ENCODE results near the gene C2. TPM values are rescaled to one million over a fixed set of nuclear protein-coding genes. Genes with fewer than 3 reads are reported as not detected.

The C2 gene
- total RNA-seq, 1 donor from 2014 or later, result 2.9 TPM

DNA sequence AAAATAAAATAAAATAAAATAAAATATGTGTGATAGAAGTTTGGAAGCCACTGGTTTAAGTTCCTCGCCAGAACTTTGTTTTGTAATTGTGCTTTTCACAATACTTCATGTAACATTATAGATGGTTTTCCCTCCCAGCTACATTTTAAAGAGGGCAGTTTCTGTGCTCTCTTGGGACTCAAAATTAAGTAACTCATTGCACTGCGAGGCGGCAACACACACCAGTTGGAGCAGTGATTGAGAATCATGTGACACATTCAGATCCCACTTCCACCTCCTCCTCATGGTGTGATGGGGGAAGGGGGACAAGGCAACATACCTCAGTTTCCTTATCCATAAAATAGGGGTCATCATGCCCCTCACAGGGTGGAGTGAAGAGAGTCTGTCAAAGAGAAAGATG, 7.5 kb downstream of the C2 start:
- Histone ChIP-seq H3K27me3 (no peaks in the 10 kb centered on the region), H3K9me3 (no peaks in the 10 kb centered on the region), H3K4me1 (no peaks in the 10 kb centered on the region), H3K36me3 (no peaks in the 10 kb centered on the region), H3K4me3 (no peak overlapping the region), H3K27ac (no peak overlapping the region)
- intact Hi-C loops (cut with DNase I), result no loop called here
- DNase-seq (ENCODE audit: extremely low spot score in 2 of 2), result no peak
- TF ChIP-seq, protein P1, sequence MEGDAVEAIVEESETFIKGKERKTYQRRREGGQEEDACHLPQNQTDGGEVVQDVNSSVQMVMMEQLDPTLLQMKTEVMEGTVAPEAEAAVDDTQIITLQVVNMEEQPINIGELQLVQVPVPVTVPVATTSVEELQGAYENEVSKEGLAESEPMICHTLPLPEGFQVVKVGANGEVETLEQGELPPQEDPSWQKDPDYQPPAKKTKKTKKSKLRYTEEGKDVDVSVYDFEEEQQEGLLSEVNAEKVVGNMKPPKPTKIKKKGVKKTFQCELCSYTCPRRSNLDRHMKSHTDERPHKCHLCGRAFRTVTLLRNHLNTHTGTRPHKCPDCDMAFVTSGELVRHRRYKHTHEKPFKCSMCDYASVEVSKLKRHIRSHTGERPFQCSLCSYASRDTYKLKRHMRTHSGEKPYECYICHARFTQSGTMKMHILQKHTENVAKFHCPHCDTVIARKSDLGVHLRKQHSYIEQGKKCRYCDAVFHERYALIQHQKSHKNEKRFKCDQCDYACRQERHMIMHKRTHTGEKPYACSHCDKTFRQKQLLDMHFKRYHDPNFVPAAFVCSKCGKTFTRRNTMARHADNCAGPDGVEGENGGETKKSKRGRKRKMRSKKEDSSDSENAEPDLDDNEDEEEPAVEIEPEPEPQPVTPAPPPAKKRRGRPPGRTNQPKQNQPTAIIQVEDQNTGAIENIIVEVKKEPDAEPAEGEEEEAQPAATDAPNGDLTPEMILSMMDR (IDR thresholded peaks at IDR 0.05), result no peak
- no peak for TF ChIP-seq POLR2A (IDR thresholded peaks at IDR 0.05)
- TF ChIP-seq POLR2AphosphoS5 (IDR thresholded peaks at IDR 0.05; ENCODE audit: insufficient read depth in 1 of 2, low read depth in 1 of 2), result no peak

DNA sequence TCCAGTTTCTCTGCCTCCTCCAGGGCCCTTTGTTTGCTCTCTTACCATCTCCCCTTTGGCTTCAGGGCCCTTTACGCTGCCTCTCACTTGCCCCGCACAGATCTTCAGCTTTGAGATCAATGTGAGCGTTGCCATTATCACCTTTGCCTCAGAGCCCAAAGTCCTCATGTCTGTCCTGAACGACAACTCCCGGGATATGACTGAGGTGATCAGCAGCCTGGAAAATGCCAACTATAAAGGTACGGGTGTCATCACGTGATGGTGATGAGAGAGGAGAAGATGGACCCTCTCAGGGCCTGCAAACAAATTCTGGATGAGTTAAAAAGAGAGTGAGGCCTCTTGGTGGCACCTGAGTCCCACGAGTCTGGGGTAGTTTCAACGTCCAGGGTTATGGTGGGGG, 8.3 kb downstream of the C2 start:
- Histone ChIP-seq H3K27ac (no peak overlapping the region), H3K9me3 (no peaks in the 10 kb centered on the region), H3K27me3 (no peaks in the 10 kb centered on the region), H3K4me1 (no peaks in the 10 kb centered on the region), H3K36me3 (no peaks in the 10 kb centered on the region), H3K4me3 (no peak overlapping the region)
- intact Hi-C loops (cut with DNase I), result no loop called here
- TF ChIP-seq POLR2AphosphoS5 (IDR thresholded peaks at IDR 0.05; ENCODE audit: insufficient read depth in 1 of 2, low read depth in 1 of 2) (no peak), POLR2A (IDR thresholded peaks at IDR 0.05) (no peak)
- TF ChIP-seq, protein P1 (IDR thresholded peaks at IDR 0.05), result no peak
- no peak for DNase-seq (ENCODE audit: extremely low spot score in 2 of 2)

DNA sequence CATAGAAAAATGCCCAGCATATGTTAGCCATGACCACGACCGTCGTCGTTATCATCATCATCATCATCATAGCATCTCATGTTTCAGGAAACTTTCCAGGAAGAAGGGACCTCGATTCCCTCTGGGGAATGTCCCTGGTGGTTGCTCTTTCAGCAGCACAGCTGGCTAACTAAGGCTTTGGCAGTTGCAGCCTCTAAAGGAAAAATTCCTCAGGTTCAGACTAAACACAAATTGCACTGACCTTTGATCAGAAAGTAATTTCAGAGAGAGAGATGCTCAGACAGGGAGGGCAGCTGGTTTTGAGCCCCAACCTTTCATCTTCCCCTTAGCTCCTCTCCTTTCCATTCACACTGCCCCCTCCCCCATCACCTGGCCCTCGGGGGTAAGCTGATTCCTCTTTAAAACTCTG, 12.7 kb downstream of the C2 start:
- Histone ChIP-seq H3K4me3 (no peak overlapping the region), H3K9me3 (no peaks in the 10 kb centered on the region), H3K27me3 (no peaks in the 10 kb centered on the region), H3K36me3 (no peaks in the 10 kb centered on the region), H3K27ac (no peak overlapping the region), H3K4me1 (peaks cover 7% of the 10 kb centered on the region)
- DNase-seq (ENCODE audit: extremely low spot score in 2 of 2), result no peak
- TF ChIP-seq POLR2AphosphoS5 (IDR thresholded peaks at IDR 0.05; ENCODE audit: insufficient read depth in 1 of 2, low read depth in 1 of 2) (no peak), POLR2A (IDR thresholded peaks at IDR 0.05) (no peak)
- TF ChIP-seq, protein P1 (IDR thresholded peaks at IDR 0.05), result no peak
- intact Hi-C loops (cut with DNase I), result no loop called here

DNA sequence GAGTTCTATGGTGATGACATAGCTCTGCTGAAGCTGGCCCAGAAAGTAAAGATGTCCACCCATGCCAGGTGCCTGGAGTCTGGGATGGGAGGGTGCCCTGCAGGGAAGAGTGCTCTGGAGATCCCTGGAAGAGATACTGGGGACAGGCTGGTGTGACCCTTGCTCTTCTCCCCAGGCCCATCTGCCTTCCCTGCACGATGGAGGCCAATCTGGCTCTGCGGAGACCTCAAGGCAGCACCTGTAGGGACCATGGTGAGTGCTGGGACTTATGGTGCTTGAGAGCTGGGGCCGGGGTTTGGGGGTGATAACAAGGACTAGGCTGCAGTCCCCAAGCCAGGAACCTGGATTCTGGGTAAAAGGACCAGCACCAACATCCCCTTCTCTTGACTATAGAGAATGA, 16.2 kb downstream of the C2 start:
- H3K27ac ChIP-seq, result no peak overlapping the region
- no peak for TF ChIP-seq POLR2A (IDR thresholded peaks at IDR 0.05)
- TF ChIP-seq, protein P1 (IDR thresholded peaks at IDR 0.05), result no peak
- TF ChIP-seq POLR2AphosphoS5 (IDR thresholded peaks at IDR 0.05; ENCODE audit: insufficient read depth in 1 of 2, low read depth in 1 of 2), result no peak

DNA sequence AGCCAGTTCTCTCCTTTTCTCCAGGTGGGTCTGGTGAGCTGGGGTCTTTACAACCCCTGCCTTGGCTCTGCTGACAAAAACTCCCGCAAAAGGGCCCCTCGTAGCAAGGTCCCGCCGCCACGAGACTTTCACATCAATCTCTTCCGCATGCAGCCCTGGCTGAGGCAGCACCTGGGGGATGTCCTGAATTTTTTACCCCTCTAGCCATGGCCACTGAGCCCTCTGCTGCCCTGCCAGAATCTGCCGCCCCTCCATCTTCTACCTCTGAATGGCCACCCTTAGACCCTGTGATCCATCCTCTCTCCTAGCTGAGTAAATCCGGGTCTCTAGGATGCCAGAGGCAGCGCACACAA, 17.6 kb downstream of the C2 start:
- H3K27ac ChIP-seq, result peak overlapping the region; percentile 82
- no peaks in the 10 kb centered on the region for H3K36me3 ChIP-seq
- DNase-seq (ENCODE audit: extremely low spot score in 2 of 2), result no peak
- intact Hi-C loops (cut with DNase I), result loop anchor here (5.0 kb wide), 1 partner anchor 43 kb away; the partner anchor contains the start of gene ZBTB12
- no peaks in the 10 kb centered on the region for H3K27me3 ChIP-seq
- TF ChIP-seq POLR2A (IDR thresholded peaks at IDR 0.05) (no peak), POLR2AphosphoS5 (IDR thresholded peaks at IDR 0.05; ENCODE audit: insufficient read depth in 1 of 2, low read depth in 1 of 2) (no peak)
- TF ChIP-seq, protein P1 (IDR thresholded peaks at IDR 0.05), result no peak
- H3K4me3 ChIP-seq, result peak overlapping the region in 1 of 2 donors; percentile 17
- H3K4me1 ChIP-seq, result peaks cover 19% of the 10 kb centered on the region
- H3K9me3 ChIP-seq, result no peaks in the 10 kb centered on the region

More for the DNA sequence above, 16.2 kb downstream of the C2 start:
- H3K4me3 ChIP-seq, result no peak overlapping the region
- H3K27me3 ChIP-seq, result no peaks in the 10 kb centered on the region
- DNase-seq (ENCODE audit: extremely low spot score in 2 of 2), result no peak
- intact Hi-C loops (cut with DNase I), result no loop called here
- H3K9me3 ChIP-seq, result no peaks in the 10 kb centered on the region
- peaks cover 19% of the 10 kb centered on the region for H3K4me1 ChIP-seq
- no peaks in the 10 kb centered on the region for H3K36me3 ChIP-seq

Measured in vagina (tissue), 2 donors.